ENCODE data around the gene SLC66A3.
"Not testable (repeated sequence)": the region's sequence is repeated elsewhere in the genome, so short reads cannot be mapped to it uniquely, and the experiment has no call there.

DNA sequence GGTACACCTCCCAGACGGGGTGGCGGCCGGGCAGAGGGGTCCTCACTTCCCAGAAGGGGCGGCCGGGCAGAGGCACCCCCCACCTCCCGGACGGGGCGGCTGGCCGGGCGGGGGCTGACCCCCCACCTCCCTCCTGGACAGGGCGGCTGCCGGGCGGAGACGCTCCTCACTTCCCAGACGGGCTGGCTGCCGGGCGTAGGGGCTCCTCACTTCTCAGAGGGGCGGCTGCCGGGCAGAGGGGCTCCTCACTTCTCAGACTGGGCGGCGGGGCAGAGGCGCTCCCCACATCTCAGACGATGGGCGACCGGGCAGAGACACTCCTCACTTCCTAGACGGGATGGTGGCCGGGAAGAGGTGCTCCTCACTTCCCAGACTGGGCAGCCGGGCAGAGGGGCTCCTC, 9.8 kb downstream of the SLC66A3 start:
- TF ChIP-seq CTCF (conservative IDR thresholded peaks at IDR 0.05; ENCODE audit: low read length); EZH2phosphoT487 (IDR thresholded peaks at IDR 0.05; ENCODE audit: borderline replicate concordance): not testable (repeated sequence)
